K562 (cell line): Measurements from ENCODE around the gene KIF3A. TPM values are rescaled to one million over a fixed set of nuclear protein-coding genes. Genes with fewer than 3 reads are reported as not detected.

Source experiments
- ATAC-seq: fragments of 200-7000 bp; cut with Tn5 transposase; 3 replicates; pipeline ENCODE4 v1.9.1; 2020; ENCODE audit warnings: moderate library complexity
- BruUV-seq: library from RNA; stranded (reverse); fragments of 400-500 nt; replicated peaks from 2 replicates; lab custom pipeline; 2021; lab: Mats Ljungman, UMichigan
- CTCF ChIA-PET: fragments of 300-600 bp; formaldehyde crosslinking; extraction: SDS; loops from one replicate; lab custom pipeline; 2021; ENCODE audit warnings: low intra/inter-chr PET ratio; lab: Yijun Ruan, JAX
- POLR2A ChIA-PET: fragments of 300-600, 350-650 bp; sonication (Branson Sonifier 250); formaldehyde crosslinking; extraction: SDS; loops from one replicate; lab custom pipeline; 2021; ENCODE audit warnings: antibody characterized with exemption, inconsistent platforms; lab: Yijun Ruan, JAX
- DNase-seq, 4 experiments: peaks; one replicate each; pipeline versions ENCODE4 v3.0.0 to v3.0.0-alpha.2; 2011 to 2018; ENCODE audit warnings: low spot score in 3 of 4, mixed read lengths in 3 of 4; ENCODE audit errors: extremely low read depth in 1 of 4
- FAIRE-seq: peaks from 2 replicates; lab custom pipeline; 2011; peaks lifted over from hg19 to GRCh38; lab: Jason Lieb, UNC
- H2AFZ ChIP-seq: 2 replicates; pipeline ENCODE4 v1.6.0; 2011; ENCODE audit warnings: low read depth, low read length, control low read depth, inconsistent platforms
- H3K27ac ChIP-seq: fragments of 200-600 bp; 3 replicates; pipeline ENCODE4 v1.8.0; 2011; ENCODE audit warnings: low read depth, mild to moderate bottlenecking, control low read depth, inconsistent platforms, low read length, moderate library complexity, mixed read lengths; ENCODE audit errors: extremely low read depth
- H3K27me3 ChIP-seq, 2 experiments: fragments of 300-600 bp in 1 of 2; 2 replicates in 1 of 2; 3 replicates in 1 of 2; pipeline versions ENCODE4 v1.6.0 to v1.8.0; 2011; ENCODE audit warnings: inconsistent platforms in 2 of 2, low read length in 2 of 2, mild to moderate bottlenecking in 1 of 2, mixed read lengths in 1 of 2, moderate library complexity in 1 of 2; ENCODE audit not compliant: control insufficient read depth in 2 of 2, insufficient read depth in 2 of 2
- H3K36me3 ChIP-seq: fragments of 300-600 bp; 3 replicates; pipeline ENCODE4 v1.8.0; 2011; ENCODE audit warnings: mild to moderate bottlenecking, low read length, inconsistent platforms; ENCODE audit not compliant: control insufficient read depth, insufficient read depth
- H3K4me1 ChIP-seq, 2 experiments: fragments of 200-600 bp in 1 of 2; replicated peaks in 1 of 2; 2 replicates in 1 of 2; 3 replicates in 1 of 2; pipeline versions ENCODE4 v1.5.1 to v1.8.0; 2011; ENCODE audit warnings: inconsistent platforms in 2 of 2, low read length in 2 of 2, mild to moderate bottlenecking in 1 of 2, mixed read lengths in 1 of 2, moderate library complexity in 1 of 2; ENCODE audit not compliant: control insufficient read depth in 2 of 2, insufficient read depth in 2 of 2
- H3K4me2 ChIP-seq: 2 replicates; pipeline ENCODE4 v1.6.1; 2011; ENCODE audit warnings: low read length, control low read depth, inconsistent platforms, mixed read lengths; ENCODE audit not compliant: insufficient read depth
- H3K4me3 ChIP-seq: fragments of 200-600 bp; sonication (generic), shearing (Covaris generic); 2 replicates; pipeline ENCODE4 v1.5.1; 2016; ENCODE audit warnings: control low read depth, inconsistent platforms
- H3K79me2 ChIP-seq: fragments of 200-600 bp; 3 replicates; pipeline ENCODE4 v1.8.0; 2011; ENCODE audit warnings: low read length, inconsistent platforms; ENCODE audit not compliant: control insufficient read depth, insufficient read depth
- H3K9ac ChIP-seq, 2 experiments: 2 replicates each; pipeline versions ENCODE4 v1.6.0 to v1.6.1; 2011; ENCODE audit warnings: low read depth in 2 of 2, low read length in 2 of 2, control low read depth in 1 of 2, inconsistent platforms in 1 of 2, mild to moderate bottlenecking in 1 of 2, mixed read lengths in 1 of 2; ENCODE audit not compliant: insufficient read depth in 1 of 2
- H3K9me1 ChIP-seq: one replicate; pipeline ENCODE4 v1.6.0; 2011; ENCODE audit warnings: inconsistent platforms, mild to moderate bottlenecking, low read length, moderate library complexity; ENCODE audit not compliant: control insufficient read depth, insufficient read depth
- H3K9me3 ChIP-seq: replicated peaks from 2 replicates; pipeline ENCODE4 v1.5.1; 2011; ENCODE audit warnings: low read depth, low read length, inconsistent platforms; ENCODE audit not compliant: control insufficient read depth, insufficient read depth
- H4K20me1 ChIP-seq: replicated peaks from 2 replicates; pipeline ENCODE4 v1.6.1; 2011; ENCODE audit warnings: low read length, inconsistent platforms, mixed read lengths; ENCODE audit not compliant: control insufficient read depth, insufficient read depth
- ARID2 ChIP-seq: fragments of 450-650 bp; IDR thresholded peaks from 2 replicates; pipeline ENCODE4 v1.6.1; 2017; ENCODE audit warnings: antibody characterized with exemption, mild to moderate bottlenecking
- CCNT2 ChIP-seq: IDR thresholded peaks from 2 replicates; pipeline ENCODE4 v1.6.1; 2011; ENCODE audit warnings: borderline replicate concordance, low read depth, mild to moderate bottlenecking, moderate library complexity, mixed read lengths, low read length; ENCODE audit not compliant: insufficient read length; ENCODE audit errors: extremely low read depth
- CEBPG ChIP-seq, 3 experiments: fragments of 200-800 bp in 1 of 3; sonication (Bioruptor generic) in 1 of 3; sonication (generic) in 1 of 3; formaldehyde crosslinking in 1 of 3; IDR thresholded peaks in 2 of 3; conservative IDR thresholded peaks in 1 of 3; 2 replicates each; pipeline versions ENCODE4 v1.6.1 to v1.8.0; 2016 to 2022; ENCODE audit warnings: missing compliant biosample characterization in 2 of 3, missing genetic modification characterization in 2 of 3, mild to moderate bottlenecking in 1 of 3, missing genetic modification reagents in 1 of 3
- CTBP1 ChIP-seq: fragments of 450-650 bp; IDR thresholded peaks from 2 replicates; pipeline ENCODE4 v1.6.1; 2016; ENCODE audit warnings: borderline replicate concordance
- DDX20 ChIP-seq: fragments of 450-650 bp; IDR thresholded peaks from 2 replicates; pipeline ENCODE4 v1.6.1; 2016; ENCODE audit warnings: missing genetic modification characterization, low read depth, mild to moderate bottlenecking, missing compliant biosample characterization, moderate library complexity
- HMG20B ChIP-seq: fragments of 250-450 bp; sonication (Bioruptor Pico); IDR thresholded peaks from 2 replicates; pipeline ENCODE4 v1.5.0; 2021; ENCODE audit warnings: mild to moderate bottlenecking
- HOMEZ ChIP-seq: fragments of 250-450 bp; sonication (Bioruptor Pico); IDR thresholded peaks from 2 replicates; pipeline ENCODE4 v1.4.0; 2020; ENCODE audit warnings: mild to moderate bottlenecking, moderate library complexity
- KLF1 ChIP-seq: fragments of 450-650 bp; IDR thresholded peaks from 2 replicates; pipeline ENCODE4 v1.6.1; 2016; ENCODE audit warnings: missing genetic modification characterization, missing compliant biosample characterization
- NFE2L1 ChIP-seq: fragments of 450-650 bp; IDR thresholded peaks from 2 replicates; pipeline ENCODE4 v1.6.1; 2016; ENCODE audit warnings: missing genetic modification characterization, low read depth, mild to moderate bottlenecking, missing compliant biosample characterization, moderate library complexity, borderline replicate concordance
- OTX1 ChIP-seq: fragments of 450-650 bp; formaldehyde crosslinking; IDR thresholded peaks from 2 replicates; pipeline ENCODE4 v1.4.0; 2022; ENCODE audit warnings: mild to moderate bottlenecking
- RBM34 ChIP-seq: fragments of 200-400 bp; formaldehyde crosslinking; IDR thresholded peaks from 2 replicates; pipeline ENCODE4 v1.6.1; 2018; ENCODE audit warnings: low read length, borderline replicate concordance; ENCODE audit not compliant: insufficient read depth
- SPI1 ChIP-seq: IDR thresholded peaks from 2 replicates; pipeline ENCODE4 v1.6.1; 2011; ENCODE audit warnings: low read depth, low read length, control low read depth, borderline replicate concordance
- STAG1 ChIP-seq: sonication (generic); formaldehyde crosslinking; IDR thresholded peaks from 2 replicates; pipeline ENCODE4 v1.5.0; 2020; ENCODE audit warnings: missing genetic modification reagents, borderline replicate concordance
- ZNF224 ChIP-seq: sonication (generic); formaldehyde crosslinking; IDR thresholded peaks from 2 replicates; pipeline ENCODE4 v1.8.0; 2022; ENCODE audit warnings: mild to moderate bottlenecking, missing genetic modification reagents
- ZNF76 ChIP-seq: fragments of 250-450 bp; sonication (Bioruptor Pico); IDR thresholded peaks from 2 replicates; pipeline ENCODE4 v1.4.0; 2020; ENCODE audit warnings: mild to moderate bottlenecking, moderate library complexity, borderline replicate concordance
- WGBS: fragments of 100-300 bp; shearing (Covaris generic); methylation state at CpG from one replicate; pipeline ENCODE4 v1.1.6; 2016; ENCODE audit warnings: low coverage, mixed read lengths; ENCODE audit not compliant: insufficient coverage; ENCODE audit errors: missing lambda C conversion rate; 5-methylcytosine and 5-hydroxymethylcytosine counted together
- in situ Hi-C: fragments of 300-500 bp; cut with MboI; formaldehyde crosslinking; loops from 4 replicates; pipeline ENCODE4 v1.15.0; 2018; ENCODE audit warnings: inconsistent platforms, mixed read lengths
- intact Hi-C: fragments of 100-400 bp; cut with micrococcal nuclease; formaldehyde crosslinking; loops from 2 replicates; pipeline ENCODE4 v1.14.2; 2022
- polyA plus RNA-seq, 8 experiments: library from polyadenylated mRNA; depleted of rRNA in 4 of 8; stranded (reverse) in 5 of 8; unstranded in 3 of 8; fragments of >200 nt; fragmentation: Nextera tagmentation in 2 of 8; fragmentation: Illumina TruSeq in 1 of 8; extraction: Ambion mirVana in 2 of 8; extraction: Trizol in 1 of 8; gene quantifications; 2 replicates each; pipeline versions ENCODE4 v1.2.1 to v1.2.3, GENCODE V29; 2011 to 2014; ENCODE audit warnings: inconsistent platforms in 1 of 8, missing spikeins in 1 of 8
- total RNA-seq, 7 experiments: library from RNA; depleted of rRNA in 6 of 7; stranded (reverse); fragments of >200 nt in 6 of 7; fragmentation: Illumina TruSeq in 2 of 7; extraction: Trizol in 2 of 7; gene quantifications; 2 replicates each; pipeline versions ENCODE4 v1.2.1 to v1.2.3, GENCODE V29; 2011 to 2021; ENCODE audit warnings: low replicate concordance in 1 of 7
- TF ChIP-seq, protein P1 (sequence below): fragments of 450-650 bp; IDR thresholded peaks from 2 replicates; pipeline ENCODE4 v1.6.1; 2016; ENCODE audit warnings: mild to moderate bottlenecking
- TF ChIP-seq, protein P2 (sequence below): fragments of 250-450 bp; sonication (Bioruptor Pico); IDR thresholded peaks from 2 replicates; pipeline ENCODE4 v1.8.0; 2022; ENCODE audit warnings: moderate library complexity, mild to moderate bottlenecking, inconsistent platforms

The KIF3A gene
- total and polyA plus RNA-seq, 9 of the 15 experiments (the other 6 are each of a cell fraction or from before 2014, with no cell fraction given): 1.5 to 7.8 (median 6.0) TPM

DNA sequence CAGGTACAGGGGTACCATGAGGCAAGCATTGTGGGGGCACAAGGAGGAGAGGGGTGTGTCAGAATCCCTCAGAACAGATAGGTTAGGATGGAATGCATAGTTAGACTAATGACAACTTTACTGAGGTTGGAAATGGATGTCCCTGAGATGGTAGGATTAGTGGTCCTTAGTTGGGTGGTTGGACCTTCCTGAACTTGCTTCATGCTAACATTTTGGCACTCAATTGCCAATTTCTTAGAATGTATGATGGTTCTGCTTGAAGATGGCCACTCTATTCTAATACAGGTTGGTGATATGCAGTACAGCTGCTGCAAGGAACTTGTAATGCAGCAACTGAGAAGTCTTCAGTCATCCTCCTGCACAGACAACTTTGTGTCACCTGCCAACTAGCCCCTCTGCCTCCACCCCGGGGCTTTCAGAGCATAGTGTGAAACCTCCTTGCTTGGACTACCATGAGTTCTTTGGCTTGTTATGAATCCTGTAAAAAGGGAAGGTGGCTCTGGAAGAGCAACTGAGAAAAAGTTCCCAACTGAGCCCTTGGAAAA is 15.3 kb upstream of the KIF3A start:
- H3K9me3 ChIP-seq: no peaks in the 10 kb centered on the region
- H3K27me3 ChIP-seq: no peaks in the 10 kb centered on the region
- H3K4me3 ChIP-seq: no peak overlapping the region
- no peaks in the 10 kb centered on the region for H3K79me2 ChIP-seq
- H4K20me1 ChIP-seq: no peaks in the 10 kb centered on the region; the same call in 1 of the 2 replicates
- H3K36me3 ChIP-seq: peaks cover 13% of the 10 kb centered on the region
- in situ Hi-C loops: no loop called here
- intact Hi-C loops: loop anchor here (5.0 kb wide), 1 partner anchor 130 kb away; no protein-coding TSS in a partner anchor
- H3K9me1 ChIP-seq: no peaks in the 10 kb centered on the region
- H3K9ac ChIP-seq: no peak overlapping the region
- DNase-seq: no peak
- POLR2A ChIA-PET: interaction anchor here (1.5 to 1.7 kb wide), 2 partner anchors 10 to 14 kb away, joined by 4 to 5 read pairs; no protein-coding TSS in a partner anchor
- H3K4me1 ChIP-seq: no peaks in the 10 kb centered on the region; a peak in 2 of 5 replicates
- no peak overlapping the region for H2AFZ ChIP-seq
- FAIRE-seq: no peak
- no peak for ATAC-seq
- BruUV-seq: no TSS peak
- H3K4me2 ChIP-seq: no peak overlapping the region
- H3K27ac ChIP-seq: no peak overlapping the region
- 36% methylated on average over 1 of the region's 1 CpG for WGBS
- CTCF ChIA-PET: no interaction called here
- TF ChIP-seq ZNF224 (CRISPR knock-in tag) (no peak), DDX20 (no peak), RBM34 (no peak), CEBPG (CRISPR knock-in tag; IDR thresholded peaks at IDR 0.05) (no peak), CEBPG (tag; conservative IDR thresholded peaks at IDR 0.05 in 1 of 2, IDR thresholded peaks at IDR 0.05 in 1 of 2) (no peak), ARID2 (no peak), HOMEZ (CRISPR knock-in tag) (no peak), STAG1 (no peak), SPI1 (no peak), ZNF76 (CRISPR knock-in tag) (no peak), CCNT2 (no peak), KLF1 (tag) (no peak), NFE2L1 (tag) (no peak), CTBP1 (no peak), OTX1 (CRISPR knock-in tag) (no peak), HMG20B (no peak)
- TF ChIP-seq, protein P1, sequence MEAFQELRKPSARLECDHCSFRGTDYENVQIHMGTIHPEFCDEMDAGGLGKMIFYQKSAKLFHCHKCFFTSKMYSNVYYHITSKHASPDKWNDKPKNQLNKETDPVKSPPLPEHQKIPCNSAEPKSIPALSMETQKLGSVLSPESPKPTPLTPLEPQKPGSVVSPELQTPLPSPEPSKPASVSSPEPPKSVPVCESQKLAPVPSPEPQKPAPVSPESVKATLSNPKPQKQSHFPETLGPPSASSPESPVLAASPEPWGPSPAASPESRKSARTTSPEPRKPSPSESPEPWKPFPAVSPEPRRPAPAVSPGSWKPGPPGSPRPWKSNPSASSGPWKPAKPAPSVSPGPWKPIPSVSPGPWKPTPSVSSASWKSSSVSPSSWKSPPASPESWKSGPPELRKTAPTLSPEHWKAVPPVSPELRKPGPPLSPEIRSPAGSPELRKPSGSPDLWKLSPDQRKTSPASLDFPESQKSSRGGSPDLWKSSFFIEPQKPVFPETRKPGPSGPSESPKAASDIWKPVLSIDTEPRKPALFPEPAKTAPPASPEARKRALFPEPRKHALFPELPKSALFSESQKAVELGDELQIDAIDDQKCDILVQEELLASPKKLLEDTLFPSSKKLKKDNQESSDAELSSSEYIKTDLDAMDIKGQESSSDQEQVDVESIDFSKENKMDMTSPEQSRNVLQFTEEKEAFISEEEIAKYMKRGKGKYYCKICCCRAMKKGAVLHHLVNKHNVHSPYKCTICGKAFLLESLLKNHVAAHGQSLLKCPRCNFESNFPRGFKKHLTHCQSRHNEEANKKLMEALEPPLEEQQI: no peak
- TF ChIP-seq, protein P2, sequence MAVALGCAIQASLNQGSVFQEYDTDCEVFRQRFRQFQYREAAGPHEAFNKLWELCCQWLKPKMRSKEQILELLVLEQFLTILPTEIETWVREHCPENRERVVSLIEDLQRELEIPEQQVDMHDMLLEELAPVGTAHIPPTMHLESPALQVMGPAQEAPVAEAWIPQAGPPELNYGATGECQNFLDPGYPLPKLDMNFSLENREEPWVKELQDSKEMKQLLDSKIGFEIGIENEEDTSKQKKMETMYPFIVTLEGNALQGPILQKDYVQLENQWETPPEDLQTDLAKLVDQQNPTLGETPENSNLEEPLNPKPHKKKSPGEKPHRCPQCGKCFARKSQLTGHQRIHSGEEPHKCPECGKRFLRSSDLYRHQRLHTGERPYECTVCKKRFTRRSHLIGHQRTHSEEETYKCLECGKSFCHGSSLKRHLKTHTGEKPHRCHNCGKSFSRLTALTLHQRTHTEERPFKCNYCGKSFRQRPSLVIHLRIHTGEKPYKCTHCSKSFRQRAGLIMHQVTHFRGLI (CRISPR knock-in tag): no peak
